Measurements from ENCODE around the gene CYP4V2.
"Not testable (repeated sequence)": the region's sequence is repeated elsewhere in the genome, so short reads cannot be mapped to it uniquely, and the experiment has no call there.

The CYP4V2 gene

GRCh38 chr4:186234367-186234766, 43.0 kb downstream of the CYP4V2 start:
- DNase-seq (ENCODE audit: low read depth in 2 of 2) = no peak

- DNase-seq (ENCODE audit: low read depth in 2 of 2) = no peak
These were observed 44.8 kb downstream of the CYP4V2 start for GRCh38 chr4:186236126-186236525.

GRCh38 chr4:186240452-186240847, 49.1 kb downstream of the CYP4V2 start:
- DNase-seq (ENCODE audit: low read depth in 2 of 2) = no peak

- no peak for DNase-seq (ENCODE audit: low read depth in 2 of 2)
These were observed 49.6 kb downstream of the CYP4V2 start for GRCh38 chr4:186240848-186241491.

GRCh38 chr4:186241616-186242015, 50.2 kb downstream of the CYP4V2 start:
- DNase-seq (ENCODE audit: low read depth in 2 of 2) = no peak

GRCh38 chr4:186242031-186242430, 50.7 kb downstream of the CYP4V2 start:
- not testable (repeated sequence) for DNase-seq (ENCODE audit: low read depth in 2 of 2)

GRCh38 chr4:186243331-186243730, 52.0 kb downstream of the CYP4V2 start:
- DNase-seq (ENCODE audit: low read depth in 2 of 2) = no peak

GRCh38 chr4:186244835-186245234, 53.5 kb downstream of the CYP4V2 start:
- DNase-seq (ENCODE audit: low read depth in 2 of 2) = no peak

GRCh38 chr4:186247062-186247752, 55.8 kb downstream of the CYP4V2 start:
- DNase-seq (ENCODE audit: low read depth in 2 of 2) = not testable (repeated sequence)

- DNase-seq (ENCODE audit: low read depth in 2 of 2) = no peak
These were observed 57.3 kb downstream of the CYP4V2 start for GRCh38 chr4:186248643-186249042.

- DNase-seq (ENCODE audit: low read depth in 2 of 2) = no peak
These were observed 58.7 kb downstream of the CYP4V2 start for GRCh38 chr4:186249785-186250754.

GRCh38 chr4:186250760-186251159, 59.4 kb downstream of the CYP4V2 start:
- no peak for DNase-seq (ENCODE audit: low read depth in 2 of 2)

- DNase-seq (ENCODE audit: low read depth in 2 of 2) = no peak
These were observed 63.8 kb downstream of the CYP4V2 start for GRCh38 chr4:186255122-186255521.

- DNase-seq (ENCODE audit: low read depth in 2 of 2) = no peak
These were observed 66.9 kb downstream of the CYP4V2 start for GRCh38 chr4:186258216-186258811.

GRCh38 chr4:186260117-186260503, 68.7 kb downstream of the CYP4V2 start:
- DNase-seq (ENCODE audit: low read depth in 2 of 2) = no peak

Measured in stimulated activated CD4-positive, alpha-beta T cell treated with anti-CD3 and anti-CD28 coated beads, Interleukin-1b, Interleukin-23, amount 100 ng/mL, for 1 hour (primary cell).